Fibroblast of lung (primary cell): ENCODE data around the gene SLC2A3. TPM values are rescaled to one million over a fixed set of nuclear protein-coding genes. Genes with fewer than 3 reads are reported as not detected.
"Not testable (repeated sequence)": the region's sequence is repeated elsewhere in the genome, so short reads cannot be mapped to it uniquely, and the experiment has no call there.

Experiments
- DNase-seq, 2 donors: peaks; one replicate each; pipeline versions ENCODE4 v3.0.0 to v3.0.0-alpha.2; 2010; ENCODE audit warnings: low read depth in 2 of 2
- H2AFZ ChIP-seq: 2 replicates; pipeline ENCODE4 v1.5.1; 2012; ENCODE audit warnings: low read length, control low read depth, inconsistent platforms
- H3K27ac ChIP-seq: 2 replicates; pipeline ENCODE4 v1.5.1; 2011; ENCODE audit warnings: low read length, control low read depth; ENCODE audit not compliant: insufficient read depth
- H3K27me3 ChIP-seq: 2 replicates; pipeline ENCODE4 v1.5.1; 2011; ENCODE audit warnings: mild to moderate bottlenecking, low read length; ENCODE audit not compliant: control insufficient read depth, insufficient read depth
- H3K36me3 ChIP-seq: 2 replicates; pipeline ENCODE4 v1.5.1; 2011; ENCODE audit warnings: low read length; ENCODE audit not compliant: control insufficient read depth, insufficient read depth
- H3K4me1 ChIP-seq: 2 replicates; pipeline ENCODE4 v1.5.1; 2011; ENCODE audit warnings: low read length; ENCODE audit not compliant: control insufficient read depth, insufficient read depth; ENCODE audit errors: extremely low read depth
- H3K4me2 ChIP-seq: 2 replicates; pipeline ENCODE4 v1.5.1; 2011; ENCODE audit warnings: low read length, control low read depth; ENCODE audit not compliant: insufficient read depth; ENCODE audit errors: extremely low read depth
- H3K4me3 ChIP-seq, 4 experiments: fragments of 200-600 bp in 1 of 4; sonication (generic) in 1 of 4; replicated peaks in 1 of 4; 2 replicates each; pipeline ENCODE4 v1.5.1; 2011 to 2016; ENCODE audit warnings: low read length in 4 of 4, low read depth in 3 of 4, mild to moderate bottlenecking in 3 of 4, control low read depth in 2 of 4, inconsistent platforms in 1 of 4, mixed read lengths in 1 of 4; ENCODE audit not compliant: insufficient read depth in 1 of 4; ENCODE audit errors: control extremely low read depth in 1 of 4
- H3K79me2 ChIP-seq: 2 replicates; pipeline ENCODE4 v1.5.1; 2012; ENCODE audit warnings: mild to moderate bottlenecking, low read length, inconsistent platforms; ENCODE audit not compliant: control insufficient read depth, insufficient read depth
- H3K9ac ChIP-seq: 2 replicates; pipeline ENCODE4 v1.5.1; 2011; ENCODE audit warnings: mild to moderate bottlenecking, low read length, control low read depth; ENCODE audit not compliant: insufficient read depth
- H3K9me3 ChIP-seq: 2 replicates; pipeline ENCODE4 v1.5.1; 2012; ENCODE audit warnings: low read depth, low read length; ENCODE audit not compliant: control insufficient read depth, insufficient read depth
- H4K20me1 ChIP-seq: 2 replicates; pipeline ENCODE4 v1.5.1; 2011; ENCODE audit warnings: low read length; ENCODE audit not compliant: control insufficient read depth, insufficient read depth; ENCODE audit errors: extremely low read depth
- EZH2 ChIP-seq: IDR thresholded peaks from 2 replicates; pipeline ENCODE4 v1.5.1; 2012; ENCODE audit warnings: low read length, control low read depth, mild to moderate bottlenecking; ENCODE audit errors: missing control alignments
- polyA plus RNA-seq, 2 donors: library from polyadenylated mRNA; depleted of rRNA in 1 of 2; stranded (reverse) in 1 of 2; unstranded in 1 of 2; fragments of >200 nt; gene quantifications; 2 replicates each; pipeline ENCODE4 v1.2.1, GENCODE V29; 2011 to 2012; ENCODE audit warnings: missing spikeins in 1 of 2
- total RNA-seq: library from RNA; depleted of rRNA; stranded (reverse); fragments of >200 nt; gene quantifications from 2 replicates; pipeline ENCODE4 v1.2.1, GENCODE V29; 2014
- TF ChIP-seq, protein P1 (sequence below), 2 donors: IDR thresholded peaks in 1 of 2; conservative IDR thresholded peaks in 1 of 2; 1 replicate in 1 of 2; 2 replicates in 1 of 2; pipeline ENCODE4 v1.5.1; 2011 to 2012; ENCODE audit warnings: low read length in 2 of 2, control low read depth in 1 of 2, inconsistent platforms in 1 of 2, low read depth in 1 of 2, mild to moderate bottlenecking in 1 of 2

Gene SLC2A3
- total and polyA plus RNA-seq, 2 donors (not counting 1 experiment from before 2014, with no cell fraction given): 124 to 127 TPM

DNA sequence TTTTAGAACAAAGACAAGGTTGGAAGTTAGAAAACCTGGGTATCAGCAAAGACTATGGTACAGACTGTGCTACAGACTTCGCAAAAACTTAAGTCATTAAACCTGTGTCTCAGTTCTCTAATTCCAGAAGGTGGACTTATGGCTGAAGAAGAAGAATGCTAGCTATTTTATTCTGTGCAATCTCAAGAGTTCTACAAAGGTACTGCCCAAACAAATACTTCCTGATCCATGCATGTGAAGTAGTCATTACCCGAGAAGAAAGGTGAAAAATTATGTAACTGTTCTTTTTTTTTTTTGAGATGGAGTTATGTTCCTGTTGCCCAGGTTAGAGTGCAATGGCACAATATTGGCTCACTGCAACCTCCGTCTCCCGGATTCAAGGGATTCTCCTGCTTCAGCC lies 45.5 kb upstream of the SLC2A3 start:
- H3K4me2 ChIP-seq: no peak overlapping the region
- no peaks in the 10 kb centered on the region for H4K20me1 ChIP-seq
- H3K4me3 ChIP-seq: no peak overlapping the region
- no peaks in the 10 kb centered on the region for H3K79me2 ChIP-seq
- no peaks in the 10 kb centered on the region for H3K9me3 ChIP-seq
- no peak for DNase-seq
- TF ChIP-seq, protein P1, sequence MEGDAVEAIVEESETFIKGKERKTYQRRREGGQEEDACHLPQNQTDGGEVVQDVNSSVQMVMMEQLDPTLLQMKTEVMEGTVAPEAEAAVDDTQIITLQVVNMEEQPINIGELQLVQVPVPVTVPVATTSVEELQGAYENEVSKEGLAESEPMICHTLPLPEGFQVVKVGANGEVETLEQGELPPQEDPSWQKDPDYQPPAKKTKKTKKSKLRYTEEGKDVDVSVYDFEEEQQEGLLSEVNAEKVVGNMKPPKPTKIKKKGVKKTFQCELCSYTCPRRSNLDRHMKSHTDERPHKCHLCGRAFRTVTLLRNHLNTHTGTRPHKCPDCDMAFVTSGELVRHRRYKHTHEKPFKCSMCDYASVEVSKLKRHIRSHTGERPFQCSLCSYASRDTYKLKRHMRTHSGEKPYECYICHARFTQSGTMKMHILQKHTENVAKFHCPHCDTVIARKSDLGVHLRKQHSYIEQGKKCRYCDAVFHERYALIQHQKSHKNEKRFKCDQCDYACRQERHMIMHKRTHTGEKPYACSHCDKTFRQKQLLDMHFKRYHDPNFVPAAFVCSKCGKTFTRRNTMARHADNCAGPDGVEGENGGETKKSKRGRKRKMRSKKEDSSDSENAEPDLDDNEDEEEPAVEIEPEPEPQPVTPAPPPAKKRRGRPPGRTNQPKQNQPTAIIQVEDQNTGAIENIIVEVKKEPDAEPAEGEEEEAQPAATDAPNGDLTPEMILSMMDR (conservative IDR thresholded peaks at IDR 0.05 in 1 of 2, IDR thresholded peaks at IDR 0.05 in 1 of 2; ENCODE audit: low read depth in 1 of 2, low read length in 2 of 2): no peak
- no peak for TF ChIP-seq EZH2
- no peak overlapping the region for H3K27ac ChIP-seq
- no peaks in the 10 kb centered on the region for H3K27me3 ChIP-seq
- no peak overlapping the region for H3K9ac ChIP-seq
- no peak overlapping the region for H2AFZ ChIP-seq
- H3K4me1 ChIP-seq: no peaks in the 10 kb centered on the region
- no peaks in the 10 kb centered on the region for H3K36me3 ChIP-seq

DNA sequence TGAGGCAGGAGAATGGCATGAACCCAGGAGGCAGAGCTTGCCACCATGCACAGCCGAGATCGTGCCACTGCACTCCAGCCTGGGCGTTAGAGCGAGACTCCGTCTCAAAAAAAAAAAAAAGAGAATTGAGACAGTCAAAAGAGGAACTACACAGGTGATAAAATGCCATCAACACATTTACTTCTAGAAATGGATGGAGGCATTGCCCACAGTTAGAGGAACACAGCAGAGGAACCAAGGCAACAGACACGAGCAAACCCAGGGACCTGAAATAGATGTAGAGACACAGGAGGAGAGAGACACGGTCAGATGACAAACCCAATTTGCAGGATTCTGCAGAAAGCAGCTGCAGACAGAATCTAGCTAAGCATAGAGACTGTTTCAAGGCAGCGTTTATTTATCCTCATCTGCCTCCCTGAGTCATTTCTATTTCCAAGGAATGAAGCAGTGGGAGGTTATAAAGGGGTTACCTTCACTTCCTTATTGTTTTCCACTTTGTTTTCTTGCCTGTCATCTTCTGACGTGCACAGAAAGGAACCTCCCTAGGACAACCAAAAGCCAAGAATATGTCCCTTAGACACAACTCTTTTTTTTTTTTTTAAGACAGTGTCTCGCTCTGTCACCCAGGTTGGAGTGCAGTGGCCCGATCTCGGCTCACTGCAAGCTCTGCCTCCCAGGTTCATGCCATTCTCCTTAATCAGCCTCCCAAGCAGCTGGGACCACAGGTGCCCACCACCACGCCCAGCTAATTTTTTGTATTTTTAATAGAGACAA lies 41.6 kb upstream of the SLC2A3 start:
- not testable (repeated sequence) for H3K4me2 ChIP-seq, H4K20me1 ChIP-seq, H3K4me3 ChIP-seq, DNase-seq, H3K36me3 ChIP-seq, H3K4me1 ChIP-seq, H3K9me3 ChIP-seq, H3K79me2 ChIP-seq, H2AFZ ChIP-seq, H3K27ac ChIP-seq, H3K27me3 ChIP-seq, H3K9ac ChIP-seq

DNA sequence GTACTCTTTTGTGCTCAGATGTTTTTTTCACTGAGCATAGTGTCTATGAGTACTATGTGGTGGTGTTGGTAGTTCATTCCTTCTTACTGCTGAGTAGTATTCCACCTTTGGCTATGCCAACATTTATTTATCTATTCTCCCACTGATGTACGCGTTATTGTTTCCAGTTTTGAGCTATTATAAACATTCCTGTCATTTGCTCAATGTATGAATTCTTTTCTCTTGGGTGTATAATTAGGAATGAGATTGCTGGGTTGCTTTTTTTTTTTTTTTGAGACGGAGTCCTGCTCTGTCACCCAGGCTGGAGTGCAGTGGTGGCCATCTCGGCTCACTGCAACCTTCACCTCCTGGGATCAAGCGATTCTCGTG lies 37.5 kb upstream of the SLC2A3 start:
- H3K27ac ChIP-seq: no peak overlapping the region
- TF ChIP-seq, protein P1 (conservative IDR thresholded peaks at IDR 0.05 in 1 of 2, IDR thresholded peaks at IDR 0.05 in 1 of 2; ENCODE audit: low read depth in 1 of 2, low read length in 2 of 2): no peak
- no peak for TF ChIP-seq EZH2
- no peaks in the 10 kb centered on the region for H3K9me3 ChIP-seq
- no peaks in the 10 kb centered on the region for H4K20me1 ChIP-seq
- H3K9ac ChIP-seq: no peak overlapping the region
- no peak for DNase-seq
- no peaks in the 10 kb centered on the region for H3K36me3 ChIP-seq
- peaks cover 3% of the 10 kb centered on the region for H3K4me1 ChIP-seq
- H2AFZ ChIP-seq: no peak overlapping the region
- H3K27me3 ChIP-seq: no peaks in the 10 kb centered on the region
- H3K79me2 ChIP-seq: no peaks in the 10 kb centered on the region
- H3K4me3 ChIP-seq: no peak overlapping the region
- no peak overlapping the region for H3K4me2 ChIP-seq
